Neural progenitor cell (in vitro differentiated cells): ENCODE results near the gene NRROS. TPM values are rescaled to one million over a fixed set of nuclear protein-coding genes. Genes with fewer than 3 reads are reported as not detected.

Experiments
- DNase-seq: peaks from one replicate; pipeline ENCODE4 v3.0.0-alpha.2; 2016; ENCODE audit warnings: low spot score
- H2AFZ ChIP-seq: fragments of 200-600 bp; sonication (generic); replicated peaks from 2 replicates; pipeline ENCODE4 v1.6.1; 2016; ENCODE audit warnings: antibody characterized with exemption
- H3F3A ChIP-seq: fragments of 200-600 bp; sonication (generic); 2 replicates; pipeline ENCODE4 v1.6.1; 2016; ENCODE audit warnings: antibody characterized with exemption, low read depth
- H3K27ac ChIP-seq: fragments of 200-600 bp; sonication (generic); 2 replicates; pipeline ENCODE4 v1.5.1; 2016; ENCODE audit warnings: mild to moderate bottlenecking
- H3K27me3 ChIP-seq: fragments of 200-600 bp; sonication (generic); 2 replicates; pipeline ENCODE4 v1.6.1; 2016; ENCODE audit warnings: mild to moderate bottlenecking, moderate library complexity
- H3K36me3 ChIP-seq: fragments of 200-600 bp; sonication (generic); 2 replicates; pipeline ENCODE4 v1.5.1; 2016
- H3K4me1 ChIP-seq: fragments of 200-600 bp; sonication (generic); 2 replicates; pipeline ENCODE4 v1.6.1; 2016; ENCODE audit warnings: mixed run types
- H3K4me2 ChIP-seq: fragments of 200-600 bp; sonication (generic); 2 replicates; pipeline ENCODE4 v1.6.1; 2016
- H3K4me3 ChIP-seq: fragments of 200-600 bp; sonication (generic); 2 replicates; pipeline ENCODE4 v1.5.1; 2016
- H3K79me2 ChIP-seq: fragments of 200-600 bp; sonication (generic); 2 replicates; pipeline ENCODE4 v1.6.1; 2016; ENCODE audit warnings: low read depth
- H3K9ac ChIP-seq: fragments of 200-600 bp; sonication (generic); 2 replicates; pipeline ENCODE4 v1.6.1; 2016
- H3K9me3 ChIP-seq: fragments of 200-600 bp; sonication (generic); 2 replicates; pipeline ENCODE4 v1.5.1; 2016; ENCODE audit warnings: low read depth
- H4K20me1 ChIP-seq: fragments of 200-600 bp; sonication (generic); 2 replicates; pipeline ENCODE4 v1.6.1; 2016; ENCODE audit warnings: low read depth
- H3K27ac Mint-ChIP-seq: 3 replicates; pipeline ENCODE4 v1.8.0; 2021; ENCODE audit warnings: mixed read lengths
- H3K27me3 Mint-ChIP-seq: 2 replicates; pipeline ENCODE4 v1.8.0; 2022; ENCODE audit warnings: low read depth, mild to moderate bottlenecking, inconsistent platforms, moderate library complexity, mixed read lengths; ENCODE audit not compliant: insufficient read depth
- H3K36me3 Mint-ChIP-seq: 3 replicates; pipeline ENCODE4 v1.8.0; 2021; ENCODE audit warnings: mixed read lengths
- H3K4me1 Mint-ChIP-seq: 3 replicates; pipeline ENCODE4 v1.8.0; 2021; ENCODE audit warnings: mixed read lengths
- H3K4me3 Mint-ChIP-seq: 3 replicates; pipeline ENCODE4 v1.8.0; 2021; ENCODE audit warnings: mild to moderate bottlenecking, moderate library complexity, mixed read lengths
- H3K9me3 Mint-ChIP-seq: 3 replicates; pipeline ENCODE4 v1.8.0; 2020; ENCODE audit warnings: mixed read lengths
- EZH2 ChIP-seq: fragments of 200-600 bp; sonication (generic); IDR thresholded peaks from 2 replicates; pipeline ENCODE4 v1.6.1; 2017; ENCODE audit warnings: antibody characterized with exemption, mild to moderate bottlenecking, moderate library complexity
- EZH2phosphoT487 ChIP-seq: fragments of 200-600 bp; sonication (generic); IDR thresholded peaks from 2 replicates; pipeline ENCODE4 v1.6.1; 2017; ENCODE audit warnings: antibody characterized with exemption
- total RNA-seq: library from RNA; depleted of rRNA; stranded (reverse); fragments of >200 nt; gene quantifications from 2 replicates; pipeline ENCODE4 v1.2.3, GENCODE V29; 2015; ENCODE audit warnings: low replicate concordance
- TF ChIP-seq, protein P1 (sequence below): fragments of 200-600 bp; sonication (generic); IDR thresholded peaks from 2 replicates; pipeline ENCODE4 v1.5.1; 2017; ENCODE audit warnings: antibody characterized with exemption, mild to moderate bottlenecking

NRROS gene
- total RNA-seq, 1 donor from 2014 or later = 0.58 TPM

GRCh38 chr3:196642434-196642833 lies 2.9 kb downstream of the NRROS start:
- H3K4me2 ChIP-seq = no peak overlapping the region
- no peaks in the 10 kb centered on the region for H3K36me3 Mint-ChIP-seq
- no peaks in the 10 kb centered on the region for H3K9me3 Mint-ChIP-seq
- no peaks in the 10 kb centered on the region for H3K79me2 ChIP-seq
- H3K9ac ChIP-seq = no peak overlapping the region
- H3F3A ChIP-seq = peaks cover 14% of the 10 kb centered on the region
- H3K4me3 Mint-ChIP-seq = no peak overlapping the region
- H3K4me1 Mint-ChIP-seq = peaks cover 21% of the 10 kb centered on the region
- H3K9me3 ChIP-seq = no peaks in the 10 kb centered on the region
- peaks cover 11% of the 10 kb centered on the region for H3K27me3 Mint-ChIP-seq
- H3K27ac ChIP-seq = no peak overlapping the region
- H3K27ac Mint-ChIP-seq = no peak overlapping the region
- H3K36me3 ChIP-seq = no peaks in the 10 kb centered on the region
- DNase-seq = no peak
- no peaks in the 10 kb centered on the region for H4K20me1 ChIP-seq
- H2AFZ ChIP-seq = peak overlapping the region; percentile 31
- no peak overlapping the region for H3K4me3 ChIP-seq
- TF ChIP-seq, protein P1, sequence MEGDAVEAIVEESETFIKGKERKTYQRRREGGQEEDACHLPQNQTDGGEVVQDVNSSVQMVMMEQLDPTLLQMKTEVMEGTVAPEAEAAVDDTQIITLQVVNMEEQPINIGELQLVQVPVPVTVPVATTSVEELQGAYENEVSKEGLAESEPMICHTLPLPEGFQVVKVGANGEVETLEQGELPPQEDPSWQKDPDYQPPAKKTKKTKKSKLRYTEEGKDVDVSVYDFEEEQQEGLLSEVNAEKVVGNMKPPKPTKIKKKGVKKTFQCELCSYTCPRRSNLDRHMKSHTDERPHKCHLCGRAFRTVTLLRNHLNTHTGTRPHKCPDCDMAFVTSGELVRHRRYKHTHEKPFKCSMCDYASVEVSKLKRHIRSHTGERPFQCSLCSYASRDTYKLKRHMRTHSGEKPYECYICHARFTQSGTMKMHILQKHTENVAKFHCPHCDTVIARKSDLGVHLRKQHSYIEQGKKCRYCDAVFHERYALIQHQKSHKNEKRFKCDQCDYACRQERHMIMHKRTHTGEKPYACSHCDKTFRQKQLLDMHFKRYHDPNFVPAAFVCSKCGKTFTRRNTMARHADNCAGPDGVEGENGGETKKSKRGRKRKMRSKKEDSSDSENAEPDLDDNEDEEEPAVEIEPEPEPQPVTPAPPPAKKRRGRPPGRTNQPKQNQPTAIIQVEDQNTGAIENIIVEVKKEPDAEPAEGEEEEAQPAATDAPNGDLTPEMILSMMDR = no peak
- TF ChIP-seq EZH2phosphoT487 (no peak), EZH2 (no peak)
- H3K4me1 ChIP-seq = peaks cover 15% of the 10 kb centered on the region
- peaks cover 28% of the 10 kb centered on the region for H3K27me3 ChIP-seq

DNA sequence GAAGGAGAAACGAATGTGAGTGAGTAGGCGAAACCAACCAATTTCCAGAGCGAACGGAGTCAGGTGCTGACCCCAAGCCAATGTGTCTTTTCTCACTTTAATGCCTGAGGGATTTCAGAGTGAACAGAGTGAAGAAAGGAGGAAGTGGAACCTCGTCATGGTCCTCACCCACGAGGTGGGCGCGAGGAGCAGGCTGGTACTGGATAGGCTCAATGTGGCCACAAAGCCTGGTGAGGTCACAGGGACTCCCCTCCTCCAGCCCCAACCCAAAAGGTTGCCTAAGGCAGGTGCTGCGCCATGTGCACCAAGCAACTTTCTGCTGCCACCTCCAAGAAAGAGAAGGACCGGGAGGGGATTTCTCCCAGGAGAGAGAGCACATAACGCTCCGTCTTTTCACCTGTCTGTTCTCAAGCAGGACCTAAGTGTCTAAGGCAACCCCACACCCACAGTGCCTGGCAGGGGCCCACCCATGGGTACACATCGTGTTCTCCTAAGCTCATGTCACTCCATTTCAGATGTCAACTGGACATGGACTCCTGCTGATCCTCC lies 3.8 kb downstream of the NRROS start:
- peaks cover 14% of the 10 kb centered on the region for H3F3A ChIP-seq
- Mint-ChIP-seq H3K4me3 (no peak overlapping the region), H3K27me3 (peaks cover 11% of the 10 kb centered on the region), H3K36me3 (no peaks in the 10 kb centered on the region), H3K27ac (no peak overlapping the region), H3K4me1 (peaks cover 21% of the 10 kb centered on the region), H3K9me3 (no peaks in the 10 kb centered on the region)
- DNase-seq = no peak
- no peak overlapping the region for H3K4me3 ChIP-seq
- no peak for TF ChIP-seq EZH2phosphoT487
- TF ChIP-seq, protein P1 = no peak
- no peak for TF ChIP-seq EZH2
- no peaks in the 10 kb centered on the region for H4K20me1 ChIP-seq
- no peaks in the 10 kb centered on the region for H3K36me3 ChIP-seq
- no peak overlapping the region for H2AFZ ChIP-seq
- peaks cover 24% of the 10 kb centered on the region for H3K27me3 ChIP-seq
- H3K9me3 ChIP-seq = no peaks in the 10 kb centered on the region
- no peak overlapping the region for H3K9ac ChIP-seq
- H3K4me1 ChIP-seq = peaks cover 15% of the 10 kb centered on the region
- H3K27ac ChIP-seq = no peak overlapping the region
- no peaks in the 10 kb centered on the region for H3K79me2 ChIP-seq
- H3K4me2 ChIP-seq = no peak overlapping the region

GRCh38 chr3:196643761-196644160 lies 4.3 kb downstream of the NRROS start:
- no peak overlapping the region for H3K27ac Mint-ChIP-seq
- peaks cover 7% of the 10 kb centered on the region for H3K27me3 Mint-ChIP-seq
- no peaks in the 10 kb centered on the region for H3K9me3 ChIP-seq
- H4K20me1 ChIP-seq = no peaks in the 10 kb centered on the region
- peaks cover 19% of the 10 kb centered on the region for H3K27me3 ChIP-seq
- TF ChIP-seq, protein P1 = no peak
- TF ChIP-seq EZH2phosphoT487 (no peak), EZH2 (no peak)
- no peak for DNase-seq
- H3K36me3 Mint-ChIP-seq = no peaks in the 10 kb centered on the region
- H3K4me3 Mint-ChIP-seq = no peak overlapping the region
- H3K79me2 ChIP-seq = no peaks in the 10 kb centered on the region
- H3K4me2 ChIP-seq = no peak overlapping the region
- H3K36me3 ChIP-seq = no peaks in the 10 kb centered on the region
- H3K4me1 Mint-ChIP-seq = peaks cover 19% of the 10 kb centered on the region
- peaks cover 10% of the 10 kb centered on the region for H3F3A ChIP-seq
- no peak overlapping the region for H3K4me3 ChIP-seq
- H3K27ac ChIP-seq = no peak overlapping the region
- H2AFZ ChIP-seq = no peak overlapping the region
- H3K9me3 Mint-ChIP-seq = no peaks in the 10 kb centered on the region
- no peak overlapping the region for H3K9ac ChIP-seq
- peaks cover 11% of the 10 kb centered on the region for H3K4me1 ChIP-seq
